HG03039 (cell line): ENCODE results near the gene EPHA10.
"Not testable (repeated sequence)": the region's sequence is repeated elsewhere in the genome, so short reads cannot be mapped to it uniquely, and the experiment has no call there.

Source experiments
- ATAC-seq: cut with Tn5 transposase; IDR thresholded peaks from one replicate; pipeline ENCODE4 v1.9.1; 2021; ENCODE audit warnings: mild to moderate bottlenecking, moderate library complexity; ENCODE audit not compliant: unreplicated experiment

The EPHA10 gene

GRCh38 chr1:37738619-37739018 is 26.3 kb downstream of the EPHA10 start:
- ATAC-seq = not testable (repeated sequence)

GRCh38 chr1:37737975-37738374 is 26.9 kb downstream of the EPHA10 start:
- ATAC-seq = not testable (repeated sequence)

GRCh38 chr1:37734629-37735591 is 30.0 kb downstream of the EPHA10 start:
- no peak for ATAC-seq

- ATAC-seq = no peak
These were observed 32.7 kb downstream of the EPHA10 start for GRCh38 chr1:37732111-37732780.

GRCh38 chr1:37731312-37732019 is 33.5 kb downstream of the EPHA10 start:
- ATAC-seq = no peak

GRCh38 chr1:37730376-37730775 is 34.5 kb downstream of the EPHA10 start:
- ATAC-seq = no peak

GRCh38 chr1:37728416-37728815 is 36.5 kb downstream of the EPHA10 start:
- ATAC-seq = no peak

- no peak for ATAC-seq
These were observed 38.0 kb downstream of the EPHA10 start for GRCh38 chr1:37726751-37727585.

GRCh38 chr1:37725851-37726613 is 38.9 kb downstream of the EPHA10 start:
- ATAC-seq = no peak

GRCh38 chr1:37724575-37724974 is 40.3 kb downstream of the EPHA10 start:
- no peak for ATAC-seq

- ATAC-seq = no peak
These were observed 41.4 kb downstream of the EPHA10 start for GRCh38 chr1:37723390-37724078.

GRCh38 chr1:37723072-37723389 is 41.9 kb downstream of the EPHA10 start:
- no peak for ATAC-seq

GRCh38 chr1:37722181-37723071 is 42.5 kb downstream of the EPHA10 start:
- no peak for ATAC-seq

- ATAC-seq = no peak
These were observed 43.4 kb downstream of the EPHA10 start for GRCh38 chr1:37721565-37721964.

- no peak for ATAC-seq
These were observed 44.4 kb downstream of the EPHA10 start for GRCh38 chr1:37720231-37721130.

GRCh38 chr1:37719572-37720195 is 45.2 kb downstream of the EPHA10 start:
- ATAC-seq = no peak
